Natural killer cell (primary cell): ENCODE data around the gene SSH2. TPM values are rescaled to one million over a fixed set of nuclear protein-coding genes. Genes with fewer than 3 reads are reported as not detected.

Experiments used
- ATAC-seq, 3 donors: fragments of 150-1000 bp in 2 of 3; fragments of 200-7000 bp in 1 of 3; cut with Tn5 transposase; 1 replicate in 1 of 3; 2 replicates in 2 of 3; pipeline ENCODE4 v1.10.0; 2021; ENCODE audit warnings: mild to moderate bottlenecking in 2 of 3, moderate library complexity in 2 of 3
- DNase-seq, 2 donors: peaks; one replicate each; pipeline versions ENCODE4 v3.0.0 to v3.0.0-alpha.2; 2013 to 2021; ENCODE audit warnings: mixed read lengths in 1 of 2
- H3K27ac ChIP-seq: one replicate; pipeline ENCODE4 v1.5.1; 2013; ENCODE audit warnings: mild to moderate bottlenecking, low read length
- H3K27me3 ChIP-seq: one replicate; pipeline ENCODE4 v1.6.1; 2013; ENCODE audit warnings: low read length; ENCODE audit not compliant: control insufficient read depth, insufficient read depth
- H3K36me3 ChIP-seq: one replicate; pipeline ENCODE4 v1.6.1; 2013; ENCODE audit warnings: low read length; ENCODE audit not compliant: control insufficient read depth, insufficient read depth
- H3K4me1 ChIP-seq: one replicate; pipeline ENCODE4 v1.6.1; 2013; ENCODE audit warnings: low read length; ENCODE audit not compliant: control insufficient read depth, insufficient read depth
- H3K4me3 ChIP-seq: one replicate; pipeline ENCODE4 v1.5.1; 2013; ENCODE audit warnings: low read length
- H3K9me3 ChIP-seq: one replicate; pipeline ENCODE4 v1.6.1; 2013; ENCODE audit warnings: low read length; ENCODE audit not compliant: control insufficient read depth, insufficient read depth
- H3K27ac Mint-ChIP-seq, 2 donors: one replicate each; pipeline ENCODE4 v1.8.0; 2022; ENCODE audit warnings: mild to moderate bottlenecking in 2 of 2, mixed read lengths in 2 of 2, moderate library complexity in 1 of 2
- H3K27me3 Mint-ChIP-seq, 2 donors: one replicate each; pipeline ENCODE4 v1.8.0; 2022; ENCODE audit warnings: low read depth in 2 of 2, mixed read lengths in 2 of 2
- H3K36me3 Mint-ChIP-seq: one replicate; pipeline ENCODE4 v1.8.0; 2022; ENCODE audit warnings: mixed read lengths
- H3K4me1 Mint-ChIP-seq, 2 donors: one replicate each; pipeline ENCODE4 v1.8.0; 2022; ENCODE audit warnings: mixed read lengths in 2 of 2
- H3K4me3 Mint-ChIP-seq: one replicate; pipeline ENCODE4 v1.8.0; 2022; ENCODE audit warnings: mild to moderate bottlenecking, moderate library complexity, mixed read lengths
- H3K9me3 Mint-ChIP-seq, 2 donors: one replicate each; pipeline ENCODE4 v1.8.0; 2022; ENCODE audit warnings: mixed read lengths in 2 of 2
- CTCF ChIP-seq: fragments of 200-600 bp; IDR thresholded peaks from one replicate; pipeline ENCODE4 v1.8.0; 2022; ENCODE audit warnings: antibody characterized with exemption
- WGBS: methylation state at CpG from one replicate; pipeline ENCODE4 v1.1.7; 2013; ENCODE audit warnings: missing lambda C conversion rate; ENCODE audit not compliant: insufficient coverage; 5-methylcytosine and 5-hydroxymethylcytosine counted together
- intact Hi-C: fragments of 100-400 bp; cut with micrococcal nuclease; formaldehyde crosslinking; loops from one replicate; pipeline ENCODE4 v1.14.2; 2022
- total RNA-seq, 4 donors: library from RNA; stranded (reverse); fragments of 120-200 nt in 1 of 4; gene quantifications; one replicate each; pipeline versions ENCODE4 v1.2.3 to v1.2.4, GENCODE V29; 2013 to 2022

SSH2 gene
- total RNA-seq, 3 donors from 2014 or later (not counting 1 experiment from before 2014, with no cell fraction given) = 124 to 166 (median 144) TPM

GRCh38 chr17:29972277-29972676 lies 42.2 kb upstream of the SSH2 start:
- Histone ChIP-seq H3K4me1 (no peaks in the 10 kb centered on the region), H3K4me3 (no peak overlapping the region), H3K36me3 (no peaks in the 10 kb centered on the region), H3K9me3 (no peaks in the 10 kb centered on the region), H3K27me3 (no peaks in the 10 kb centered on the region), H3K27ac (no peak overlapping the region)
- DNase-seq (no peak), ATAC-seq (no peak)
- WGBS = 97% methylated on average over 18 of the region's 18 CpGs
- no peaks in the 10 kb centered on the region for H3K36me3 Mint-ChIP-seq
- H3K27ac Mint-ChIP-seq = no peak overlapping the region
- H3K9me3 Mint-ChIP-seq = no peaks in the 10 kb centered on the region
- H3K4me3 Mint-ChIP-seq = no peak overlapping the region
- H3K4me1 Mint-ChIP-seq = no peaks in the 10 kb centered on the region
- intact Hi-C loops = no loop called here
- no peak for TF ChIP-seq CTCF
- no peaks in the 10 kb centered on the region for H3K27me3 Mint-ChIP-seq

- Histone ChIP-seq H3K4me1 (no peaks in the 10 kb centered on the region), H3K36me3 (no peaks in the 10 kb centered on the region), H3K27ac (no peak overlapping the region), H3K27me3 (no peaks in the 10 kb centered on the region), H3K9me3 (no peaks in the 10 kb centered on the region), H3K4me3 (no peak overlapping the region)
- intact Hi-C loops = no loop called here
- DNase-seq = no peak
- H3K4me3 Mint-ChIP-seq = no peak overlapping the region
- no peaks in the 10 kb centered on the region for H3K4me1 Mint-ChIP-seq
- WGBS = 94% methylated on average over 4 of the region's 5 CpGs
- no peak for TF ChIP-seq CTCF
- H3K36me3 Mint-ChIP-seq = no peaks in the 10 kb centered on the region
- no peak overlapping the region for H3K27ac Mint-ChIP-seq
- H3K9me3 Mint-ChIP-seq = no peaks in the 10 kb centered on the region
- H3K27me3 Mint-ChIP-seq = no peaks in the 10 kb centered on the region
- ATAC-seq = no peak
These were observed 38.2 kb upstream of the SSH2 start for GRCh38 chr17:29968271-29968670.

DNA sequence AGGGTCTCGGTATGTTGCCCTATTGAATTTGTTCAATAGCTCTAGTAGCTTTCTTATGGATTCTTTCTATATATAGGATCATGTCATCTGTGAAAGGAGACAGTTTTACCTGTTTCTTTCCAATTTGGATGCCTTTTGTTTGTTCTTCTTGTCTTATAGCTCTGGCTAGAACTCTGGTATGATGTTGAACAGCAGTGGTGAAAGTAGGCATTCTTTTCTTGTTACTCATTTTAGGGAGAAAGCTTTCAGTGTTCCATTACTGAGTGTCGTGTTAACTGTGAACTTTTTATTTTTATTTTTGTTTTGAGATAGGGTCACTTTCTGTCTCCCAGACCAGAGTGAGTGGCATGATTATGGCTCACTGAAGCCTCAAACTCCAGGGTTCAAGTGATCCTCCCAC lies 32.6 kb upstream of the SSH2 start:
- H3K27ac Mint-ChIP-seq = no peak overlapping the region
- DNase-seq = no peak
- H3K4me3 ChIP-seq = no peak overlapping the region
- no peaks in the 10 kb centered on the region for H3K9me3 ChIP-seq
- ATAC-seq = no peak
- no peaks in the 10 kb centered on the region for H3K36me3 Mint-ChIP-seq
- H3K9me3 Mint-ChIP-seq = no peaks in the 10 kb centered on the region
- no peak overlapping the region for H3K4me3 Mint-ChIP-seq
- H3K27me3 Mint-ChIP-seq = no peaks in the 10 kb centered on the region
- H3K27ac ChIP-seq = no peak overlapping the region
- WGBS = 100% methylated on average over 1 of the region's 2 CpGs
- H3K27me3 ChIP-seq = no peaks in the 10 kb centered on the region
- H3K4me1 ChIP-seq = no peaks in the 10 kb centered on the region
- TF ChIP-seq CTCF = no peak
- H3K36me3 ChIP-seq = no peaks in the 10 kb centered on the region
- H3K4me1 Mint-ChIP-seq = no peaks in the 10 kb centered on the region
- intact Hi-C loops = no loop called here

DNA sequence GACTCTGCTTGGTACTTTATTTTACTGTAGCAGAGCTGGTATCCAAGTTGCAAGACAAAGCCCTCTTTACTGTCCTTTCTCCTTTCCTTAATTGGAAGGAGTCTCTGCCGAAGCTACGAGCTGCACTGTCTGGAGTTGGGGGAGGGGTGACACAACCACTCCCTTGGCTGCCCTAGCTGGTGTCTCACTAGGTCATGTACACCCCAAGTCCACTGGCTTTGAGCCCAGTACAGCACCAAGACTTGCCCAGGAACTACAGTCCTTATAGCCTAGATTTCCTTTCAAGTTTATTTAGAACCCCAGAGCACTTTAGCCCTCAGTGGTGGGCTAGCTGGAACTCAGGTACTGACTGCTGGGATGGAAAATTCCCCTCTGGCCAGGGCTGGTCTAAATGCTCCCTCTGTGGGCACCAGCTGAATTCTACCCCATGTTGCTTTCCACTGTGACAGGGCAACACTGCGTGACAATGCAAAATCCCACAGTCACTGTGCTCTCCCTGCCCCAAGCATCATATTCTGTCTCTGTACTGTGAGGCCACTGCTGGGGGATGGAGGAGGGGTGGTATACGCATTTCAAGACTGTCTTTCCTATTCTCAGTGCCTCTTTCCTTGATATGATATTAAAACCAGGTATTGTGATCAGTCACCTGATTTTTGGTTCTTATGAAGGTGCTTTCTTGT lies 29.8 kb upstream of the SSH2 start:
- TF ChIP-seq CTCF = no peak
- no peak overlapping the region for H3K4me3 ChIP-seq
- H3K4me1 ChIP-seq = no peaks in the 10 kb centered on the region
- H3K4me3 Mint-ChIP-seq = no peak overlapping the region
- no peaks in the 10 kb centered on the region for H3K9me3 Mint-ChIP-seq
- no peak overlapping the region for H3K27ac Mint-ChIP-seq
- H3K36me3 ChIP-seq = no peaks in the 10 kb centered on the region
- H3K9me3 ChIP-seq = no peaks in the 10 kb centered on the region
- DNase-seq = no peak
- ATAC-seq = no peak
- H3K27ac ChIP-seq = no peak overlapping the region
- intact Hi-C loops = no loop called here
- H3K4me1 Mint-ChIP-seq = no peaks in the 10 kb centered on the region
- H3K27me3 Mint-ChIP-seq = peaks cover 0 to 2% of the 10 kb centered on the region in 2 donors
- 94% methylated on average over 4 of the region's 4 CpGs for WGBS
- no peaks in the 10 kb centered on the region for H3K27me3 ChIP-seq
- H3K36me3 Mint-ChIP-seq = no peaks in the 10 kb centered on the region
